Osteoblast (primary cell): ENCODE data around the gene FRMD5. TPM values are rescaled to one million over a fixed set of nuclear protein-coding genes. Genes with fewer than 3 reads are reported as not detected.
"Not testable (repeated sequence)": the region's sequence is repeated elsewhere in the genome, so short reads cannot be mapped to it uniquely, and the experiment has no call there.

Source experiments
- DNase-seq: peaks from one replicate; pipeline ENCODE4 v3.0.0; 2011; ENCODE audit warnings: low spot score, mixed read lengths; ENCODE audit not compliant: insufficient read length; ENCODE audit errors: missing footprints
- H2AFZ ChIP-seq: 2 replicates; pipeline ENCODE4 v1.6.0; 2011; ENCODE audit warnings: mild to moderate bottlenecking, low read length
- H3K27ac ChIP-seq: 2 replicates; pipeline ENCODE4 v1.5.1; 2011; ENCODE audit warnings: mild to moderate bottlenecking, low read depth, low read length, moderate library complexity
- H3K27me3 ChIP-seq: 2 replicates; pipeline ENCODE4 v1.6.0; 2012; ENCODE audit warnings: mild to moderate bottlenecking, control low read depth, inconsistent platforms, low read length, moderate library complexity; ENCODE audit not compliant: insufficient read depth
- H3K36me3 ChIP-seq: 2 replicates; pipeline ENCODE4 v1.5.1; 2011; ENCODE audit warnings: mild to moderate bottlenecking, low read length, control low read depth, moderate library complexity; ENCODE audit not compliant: insufficient read depth
- H3K4me1 ChIP-seq: 2 replicates; pipeline ENCODE4 v1.5.1; 2011; ENCODE audit warnings: mild to moderate bottlenecking, low read length, control low read depth, moderate library complexity; ENCODE audit not compliant: insufficient read depth
- H3K4me2 ChIP-seq: 2 replicates; pipeline ENCODE4 v1.6.0; 2011; ENCODE audit warnings: mild to moderate bottlenecking, low read length; ENCODE audit not compliant: insufficient read depth
- H3K4me3 ChIP-seq: fragments of 200-600 bp; sonication (generic); 3 replicates; pipeline ENCODE4 v1.5.1; 2012; ENCODE audit warnings: mild to moderate bottlenecking, low read length, inconsistent platforms; ENCODE audit not compliant: insufficient read depth
- H3K79me2 ChIP-seq: 2 replicates; pipeline ENCODE4 v1.6.0; 2012; ENCODE audit warnings: mild to moderate bottlenecking, low read length, control low read depth, inconsistent platforms; ENCODE audit not compliant: insufficient read depth
- H3K9me3 ChIP-seq: 2 replicates; pipeline ENCODE4 v1.5.1; 2011; ENCODE audit warnings: low read depth, low read length, control low read depth
- H4K20me1 ChIP-seq: 2 replicates; pipeline ENCODE4 v1.6.0; 2012; ENCODE audit warnings: mild to moderate bottlenecking, low read length, control low read depth; ENCODE audit not compliant: insufficient read depth
- CTCF ChIP-seq: IDR thresholded peaks from 2 replicates; pipeline ENCODE4 v1.5.1; 2011; ENCODE audit warnings: mild to moderate bottlenecking, low read depth, low read length, moderate library complexity; ENCODE audit errors: extremely low read depth
- total RNA-seq: library from RNA; depleted of rRNA; stranded (reverse); fragments of >200 nt; gene quantifications from 2 replicates; pipeline ENCODE4 v1.2.3, GENCODE V29; 2012

The FRMD5 gene
- total RNA-seq, 1 donor, result 3.3 TPM

- H3K4me3 ChIP-seq, DNase-seq, H3K9me3 ChIP-seq, H4K20me1 ChIP-seq, H3K4me1 ChIP-seq, H3K36me3 ChIP-seq, H3K4me2 ChIP-seq, H3K27me3 ChIP-seq, H3K27ac ChIP-seq, H2AFZ ChIP-seq: not testable (repeated sequence)
- peaks cover 30% of the 10 kb centered on the region for H3K79me2 ChIP-seq
Measured at GRCh38 chr15:43830691-43831275, 364.3 kb downstream of the FRMD5 start.

GRCh38 chr15:43829951-43830540 is 365.0 kb downstream of the FRMD5 start:
- H3K36me3 ChIP-seq, result not testable (repeated sequence)

GRCh38 chr15:43828061-43828657 is 366.9 kb downstream of the FRMD5 start:
- no peak for TF ChIP-seq CTCF
- Histone ChIP-seq H3K4me1 (peaks cover 21% of the 10 kb centered on the region), H3K9me3 (no peaks in the 10 kb centered on the region), H3K4me2 (peak overlapping the region; percentile 98), H3K79me2 (peaks cover 45% of the 10 kb centered on the region), H2AFZ (peak overlapping the region; percentile 100), H3K36me3 (no peaks in the 10 kb centered on the region), H3K4me3 (peak overlapping the region; percentile 92), H3K27me3 (no peaks in the 10 kb centered on the region), H3K27ac (peak overlapping the region; percentile 65), H4K20me1 (no peaks in the 10 kb centered on the region)
- no peak for DNase-seq

More at GRCh38 chr15:43829951-43830540, 365.0 kb downstream of the FRMD5 start:
- H4K20me1 ChIP-seq, H3K4me1 ChIP-seq, H3K27me3 ChIP-seq, H3K4me3 ChIP-seq, H3K27ac ChIP-seq, H3K9me3 ChIP-seq, H3K4me2 ChIP-seq, DNase-seq: not testable (repeated sequence)
- Histone ChIP-seq H2AFZ (peak overlapping the region; percentile 15), H3K79me2 (peaks cover 30% of the 10 kb centered on the region)

GRCh38 chr15:43826508-43827341 is 368.3 kb downstream of the FRMD5 start, which contains the start of gene WDR76:
WDR76 (plus strand) TSS chr15:43827002; CDS start chr15:43827033, 31 bp downstream.
- Histone ChIP-seq H3K79me2 (peaks cover 54% of the 10 kb centered on the region), H3K4me1 (peaks cover 21% of the 10 kb centered on the region), H3K9me3 (no peaks in the 10 kb centered on the region), H3K27ac (peak within 1 kb of the TSS; percentile 65), H2AFZ (peak within 1 kb of the TSS; percentile 100), H3K4me2 (peak within 1 kb of the TSS; percentile 98), H3K36me3 (no peaks in the 10 kb centered on the region), H3K27me3 (no peaks in the 10 kb centered on the region), H4K20me1 (no peaks in the 10 kb centered on the region), H3K4me3 (peak within 1 kb of the TSS; percentile 92)
- DNase-seq, result peak; percentile 91
- TF ChIP-seq CTCF, result no peak
